Right ventricle myocardium superior (tissue), 1 donor: Measurements from ENCODE around the gene EML4. TPM values are rescaled to one million over a fixed set of nuclear protein-coding genes. Genes with fewer than 3 reads are reported as not detected.
"Not testable (repeated sequence)": the region's sequence is repeated elsewhere in the genome, so short reads cannot be mapped to it uniquely, and the experiment has no call there.

Source experiments
- ATAC-seq: fragments of 200-7000 bp; cut with Tn5 transposase; one replicate; pipeline ENCODE4 v1.9.1; 2020; ENCODE audit warnings: mild to moderate bottlenecking; ENCODE audit not compliant: poor library complexity
- DNase-seq: peaks from one replicate; pipeline ENCODE4 v3.0.0-alpha.2; 2020
- intact Hi-C: fragments of 100-400 bp; cut with DNase I; formaldehyde crosslinking; loops from one replicate; pipeline ENCODE4 v1.11.2; 2022
- long read RNA-seq: library from polyadenylated mRNA; unstranded; transcript quantifications from one replicate; pipeline ENCODE4 v2.0.0, GENCODE V29; 2021
- total RNA-seq: library from RNA; stranded (reverse); fragmentation: NEBNext Ultra II Directional; extraction: Animal tissue kit (Norgen Biotek cat#: 25700); gene quantifications from one replicate; pipeline ENCODE4 v1.2.1, GENCODE V29; 2021
- donor health status: DM: no; HTN: yes; CAD: no; lungs with severe emphysema.

The EML4 gene, protein sequence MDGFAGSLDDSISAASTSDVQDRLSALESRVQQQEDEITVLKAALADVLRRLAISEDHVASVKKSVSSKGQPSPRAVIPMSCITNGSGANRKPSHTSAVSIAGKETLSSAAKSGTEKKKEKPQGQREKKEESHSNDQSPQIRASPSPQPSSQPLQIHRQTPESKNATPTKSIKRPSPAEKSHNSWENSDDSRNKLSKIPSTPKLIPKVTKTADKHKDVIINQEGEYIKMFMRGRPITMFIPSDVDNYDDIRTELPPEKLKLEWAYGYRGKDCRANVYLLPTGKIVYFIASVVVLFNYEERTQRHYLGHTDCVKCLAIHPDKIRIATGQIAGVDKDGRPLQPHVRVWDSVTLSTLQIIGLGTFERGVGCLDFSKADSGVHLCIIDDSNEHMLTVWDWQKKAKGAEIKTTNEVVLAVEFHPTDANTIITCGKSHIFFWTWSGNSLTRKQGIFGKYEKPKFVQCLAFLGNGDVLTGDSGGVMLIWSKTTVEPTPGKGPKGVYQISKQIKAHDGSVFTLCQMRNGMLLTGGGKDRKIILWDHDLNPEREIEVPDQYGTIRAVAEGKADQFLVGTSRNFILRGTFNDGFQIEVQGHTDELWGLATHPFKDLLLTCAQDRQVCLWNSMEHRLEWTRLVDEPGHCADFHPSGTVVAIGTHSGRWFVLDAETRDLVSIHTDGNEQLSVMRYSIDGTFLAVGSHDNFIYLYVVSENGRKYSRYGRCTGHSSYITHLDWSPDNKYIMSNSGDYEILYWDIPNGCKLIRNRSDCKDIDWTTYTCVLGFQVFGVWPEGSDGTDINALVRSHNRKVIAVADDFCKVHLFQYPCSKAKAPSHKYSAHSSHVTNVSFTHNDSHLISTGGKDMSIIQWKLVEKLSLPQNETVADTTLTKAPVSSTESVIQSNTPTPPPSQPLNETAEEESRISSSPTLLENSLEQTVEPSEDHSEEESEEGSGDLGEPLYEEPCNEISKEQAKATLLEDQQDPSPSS
- total RNA-seq, result 4.4 TPM
- long read RNA-seq, full-length matches to known transcripts, result 2 of 3 reads
- long read RNA-seq, partial matches to known transcripts, result 1 of 3 reads
- long read RNA-seq, other reads (novel, unspliced or antisense), result 0 of 3 reads

DNA sequence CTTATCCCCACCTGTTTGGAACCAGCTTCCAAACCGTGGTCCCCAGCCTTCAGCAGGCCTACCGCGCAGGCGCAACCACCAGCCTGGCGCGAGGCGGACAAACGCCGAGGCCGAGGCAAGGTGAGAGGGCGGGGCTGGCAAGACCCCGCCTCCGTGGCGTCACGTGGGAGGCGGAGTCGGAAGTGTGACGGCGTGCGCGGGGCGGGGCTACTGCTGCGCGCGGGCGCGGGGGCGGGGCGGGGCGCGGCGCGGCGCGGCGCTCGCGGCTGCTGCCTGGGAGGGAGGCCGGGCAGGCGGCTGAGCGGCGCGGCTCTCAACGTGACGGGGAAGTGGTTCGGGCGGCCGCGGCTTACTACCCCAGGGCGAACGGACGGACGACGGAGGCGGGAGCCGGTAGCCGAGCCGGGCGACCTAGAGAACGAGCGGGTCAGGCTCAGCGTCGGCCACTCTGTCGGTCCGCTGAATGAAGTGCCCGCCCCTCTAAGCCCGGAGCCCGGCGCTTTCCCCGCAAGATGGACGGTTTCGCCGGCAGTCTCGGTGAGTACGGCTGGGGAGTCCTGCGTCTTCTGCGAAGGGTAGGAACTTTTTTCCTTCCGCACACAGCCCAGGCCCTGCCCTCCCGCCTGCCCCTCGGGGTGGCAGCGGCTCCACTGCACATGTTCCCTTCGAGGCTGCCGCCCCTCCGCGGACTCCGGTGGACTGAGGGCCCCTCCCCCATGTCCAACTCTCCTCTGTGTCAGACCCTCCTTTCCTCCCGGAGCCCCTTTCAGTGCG is at the start of gene EML4:
Gene EML4 (plus strand): TSS at position 254 of the 774 bp plus-strand sequence. CDS start 259 bp downstream, at position 513.
- intact Hi-C loops, result no loop called here
- DNase-seq (peak; percentile 94), ATAC-seq (peak; percentile 98)

DNA sequence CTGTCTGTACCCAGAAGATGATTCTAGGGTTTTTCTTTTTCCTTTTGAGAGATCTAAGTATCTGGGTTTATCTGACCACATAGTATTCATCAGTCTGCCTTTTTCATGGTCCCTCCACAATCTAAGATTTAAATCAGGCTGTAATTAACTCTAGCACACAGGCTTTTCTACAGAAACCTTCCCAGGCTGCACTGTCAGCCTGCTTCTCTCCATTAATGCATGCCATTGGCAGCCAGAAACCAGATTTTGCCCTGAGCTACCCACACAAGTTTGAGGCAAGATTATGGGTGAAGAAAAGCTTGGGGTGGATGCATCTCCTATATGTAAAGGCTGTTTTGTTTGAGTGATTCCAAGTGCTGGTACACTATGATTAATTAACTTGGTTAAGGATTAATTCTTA is 45.7 kb upstream of the EML4 start:
- intact Hi-C loops, result no loop called here

DNA sequence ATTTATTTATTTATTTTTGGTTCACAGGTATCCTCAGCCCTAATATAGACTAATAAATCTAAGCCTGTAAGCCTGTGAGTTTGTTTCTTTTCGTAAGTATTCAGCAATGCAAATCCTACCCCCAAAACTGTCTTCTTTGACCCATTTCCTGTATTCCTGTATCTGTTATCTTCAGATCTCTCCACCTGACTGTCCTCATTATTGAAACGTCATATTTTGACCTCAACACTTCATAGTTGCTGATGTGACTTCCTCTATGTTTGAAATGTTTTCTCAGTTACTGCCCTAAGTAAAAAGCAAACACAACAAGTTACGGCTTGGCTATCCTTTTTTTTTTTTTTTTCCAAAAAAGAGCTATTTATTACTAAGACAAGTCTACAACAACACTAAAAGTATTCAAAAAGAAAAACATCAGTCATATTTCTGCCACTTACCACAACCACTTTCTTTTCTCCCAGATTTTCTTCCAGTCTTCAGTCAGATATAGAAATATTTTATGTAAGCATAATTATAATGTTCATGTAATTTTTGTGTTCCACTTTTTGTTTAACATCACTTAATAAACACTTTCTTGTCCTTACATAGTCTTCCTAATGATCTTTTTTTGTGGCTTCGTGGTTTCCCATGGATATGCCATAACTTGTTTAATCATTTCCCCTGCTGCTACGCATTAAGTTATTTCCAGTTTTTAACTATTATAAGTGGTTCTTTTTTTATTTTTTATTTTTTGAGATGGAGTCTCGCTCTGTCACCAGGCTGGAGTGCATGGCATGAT is 45.0 kb upstream of the EML4 start:
- DNase-seq (no peak), ATAC-seq (no peak)
- intact Hi-C loops, result no loop called here

More for the DNA sequence above, 45.7 kb upstream of the EML4 start:
- DNase-seq (no peak), ATAC-seq (no peak)

DNA sequence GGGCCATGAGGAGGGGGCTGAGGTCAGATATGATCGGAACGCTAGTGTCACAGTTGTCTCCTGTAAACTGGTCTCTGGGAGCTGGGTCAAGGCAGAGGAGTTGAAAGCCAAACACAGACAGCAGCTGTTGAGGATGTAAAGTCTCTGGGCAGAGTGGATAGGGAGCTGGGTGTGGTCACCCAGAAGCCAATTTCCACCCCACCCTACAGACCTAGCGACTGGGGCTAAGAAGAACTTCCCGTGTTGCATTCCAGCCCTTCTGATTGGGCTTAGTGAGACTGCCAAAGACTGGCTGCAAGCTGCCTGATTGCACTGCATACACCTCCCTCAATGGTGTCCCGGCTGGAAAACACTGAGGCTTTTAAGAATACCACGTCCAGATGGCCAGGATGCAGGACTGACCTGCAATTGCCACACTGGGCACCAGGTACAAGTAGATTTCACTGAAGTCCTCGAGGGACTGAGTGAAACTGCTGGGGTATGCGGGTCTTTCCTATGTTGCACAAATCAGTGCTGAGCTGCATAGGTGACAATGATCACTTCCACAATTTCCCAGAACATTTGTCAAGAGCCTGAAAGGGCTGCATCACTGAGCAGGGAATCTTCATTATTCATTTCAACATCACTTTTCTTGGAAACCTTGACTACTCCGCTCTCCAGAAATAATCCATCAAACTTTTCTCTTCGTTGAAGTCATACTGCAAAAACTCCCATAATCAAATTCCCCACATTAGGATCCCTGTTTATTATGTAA is 43.1 kb upstream of the EML4 start:
- no peak for DNase-seq
- intact Hi-C loops, result no loop called here
- peak; percentile 71 for ATAC-seq

DNA sequence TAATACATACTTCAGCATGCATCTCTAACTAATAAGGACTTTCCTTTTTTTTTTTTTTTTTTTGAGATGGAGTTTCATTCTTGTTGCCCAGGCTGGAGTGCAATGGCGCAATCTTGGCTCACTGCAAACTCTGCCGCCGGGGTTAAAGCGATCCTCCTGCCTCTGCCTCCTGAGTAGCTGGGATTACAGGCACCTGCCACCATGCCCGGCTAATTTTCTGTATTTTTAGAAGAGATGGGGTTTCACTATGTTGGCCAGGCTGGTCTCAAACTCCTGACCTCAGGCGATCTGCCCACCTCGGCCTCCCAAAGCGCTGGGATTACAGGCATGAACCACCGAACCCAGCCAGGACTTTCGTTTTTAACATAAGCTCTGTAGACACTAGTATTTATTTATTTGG is 42.3 kb upstream of the EML4 start:
- intact Hi-C loops, ATAC-seq, DNase-seq: not testable (repeated sequence)

DNA sequence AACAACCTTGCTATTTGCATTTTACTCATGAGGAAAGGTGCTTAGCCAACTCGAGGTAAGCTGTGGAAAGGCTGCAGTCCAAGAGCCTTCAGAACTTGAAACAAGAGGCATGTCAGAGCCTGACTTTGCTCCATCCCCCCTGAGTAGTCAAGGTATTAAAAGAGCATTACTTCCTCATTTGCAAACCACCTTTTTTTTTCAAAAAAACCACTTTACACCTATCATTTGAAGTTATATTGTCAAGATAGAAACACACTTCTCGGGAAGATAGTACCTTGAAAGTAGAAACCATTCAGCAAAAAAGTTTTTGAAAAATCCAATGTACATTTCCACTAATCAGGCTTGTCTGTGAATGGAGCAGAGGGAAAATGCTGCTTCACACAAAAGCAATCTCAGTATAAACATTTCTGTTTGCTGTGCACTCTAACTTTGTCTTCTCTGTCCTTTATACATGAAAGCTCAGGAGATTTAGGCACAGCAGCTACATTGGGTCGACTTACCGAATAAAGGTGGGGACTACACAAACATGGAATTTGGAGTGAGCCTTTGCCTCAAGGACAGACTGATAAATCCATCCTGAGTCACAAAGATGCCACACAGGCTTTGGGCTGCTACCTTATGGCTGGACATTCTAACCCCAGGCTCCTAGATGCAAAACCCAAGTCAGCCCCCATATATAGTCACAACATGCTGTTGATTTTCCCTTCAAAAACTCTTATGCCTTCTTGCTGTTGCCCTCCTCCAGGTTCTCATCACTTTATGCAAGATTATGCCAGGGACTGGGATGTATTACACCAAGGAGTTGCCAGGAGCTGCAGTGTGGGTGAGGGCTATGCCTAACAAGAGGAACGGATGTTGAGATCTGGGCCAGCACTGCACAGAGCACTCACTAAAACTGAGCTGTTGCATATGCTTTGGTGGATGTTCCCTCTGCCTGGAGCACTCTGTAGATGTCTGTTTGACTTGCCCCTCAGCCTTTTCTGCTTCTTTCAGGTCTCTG is 41.4 kb upstream of the EML4 start:
- intact Hi-C loops, result no loop called here
- ATAC-seq, result no peak
- no peak for DNase-seq

DNA sequence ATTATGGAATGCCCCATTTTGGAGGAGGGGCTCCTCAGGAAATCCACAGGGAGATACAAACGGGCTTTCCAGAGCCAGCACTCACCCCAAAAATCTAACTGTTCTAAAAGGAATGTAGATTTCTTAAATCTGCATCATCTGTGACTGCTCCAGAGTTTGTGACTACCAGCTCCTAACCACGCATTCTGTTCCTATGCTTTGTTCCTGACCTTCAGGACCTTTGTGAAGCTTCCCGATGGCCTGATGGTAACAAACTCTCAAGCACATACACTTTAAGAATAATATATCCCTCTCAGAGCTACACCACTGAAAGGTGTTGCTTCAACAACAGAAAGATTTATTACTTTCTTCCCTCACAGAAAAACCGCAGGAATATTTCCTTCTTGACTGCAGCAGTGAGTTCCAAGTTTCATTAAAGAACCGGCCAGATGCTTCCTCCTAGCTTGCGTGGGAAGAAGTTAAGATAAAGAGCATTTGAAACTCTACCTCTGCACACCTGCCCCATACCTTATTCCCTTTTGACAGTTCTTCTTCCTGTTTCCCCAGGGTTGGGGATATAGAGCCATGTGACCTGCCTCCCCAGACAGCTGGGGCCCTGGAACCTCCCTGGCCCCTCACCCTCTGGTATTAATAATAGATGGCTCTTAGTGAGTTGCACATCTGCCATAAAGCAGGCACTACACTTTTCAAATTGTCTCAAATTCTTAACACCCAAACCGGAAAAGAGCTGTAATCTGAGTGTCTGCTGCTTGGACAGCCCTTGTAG is 40.2 kb upstream of the EML4 start:
- DNase-seq, result no peak
- no peak for ATAC-seq
- intact Hi-C loops, result no loop called here

DNA sequence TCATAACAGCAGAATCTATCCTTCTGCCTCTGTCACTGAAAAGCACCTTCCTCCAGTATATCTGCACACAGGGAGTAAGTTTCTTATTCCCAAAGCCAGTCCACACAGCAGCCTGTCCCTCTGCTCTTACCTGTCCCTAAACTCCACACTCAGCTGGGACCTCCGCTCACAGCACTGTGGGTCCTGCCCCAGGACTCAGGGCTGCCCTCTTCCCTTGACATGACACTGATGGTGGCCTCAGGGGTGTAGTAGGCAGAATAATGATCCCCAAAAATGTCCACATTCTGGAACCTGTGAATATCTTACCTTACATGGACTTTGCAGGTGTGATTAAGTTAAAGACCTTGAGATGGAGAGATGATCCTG is 39.7 kb upstream of the EML4 start:
- ATAC-seq (no peak), DNase-seq (no peak)
- intact Hi-C loops, result no loop called here

DNA sequence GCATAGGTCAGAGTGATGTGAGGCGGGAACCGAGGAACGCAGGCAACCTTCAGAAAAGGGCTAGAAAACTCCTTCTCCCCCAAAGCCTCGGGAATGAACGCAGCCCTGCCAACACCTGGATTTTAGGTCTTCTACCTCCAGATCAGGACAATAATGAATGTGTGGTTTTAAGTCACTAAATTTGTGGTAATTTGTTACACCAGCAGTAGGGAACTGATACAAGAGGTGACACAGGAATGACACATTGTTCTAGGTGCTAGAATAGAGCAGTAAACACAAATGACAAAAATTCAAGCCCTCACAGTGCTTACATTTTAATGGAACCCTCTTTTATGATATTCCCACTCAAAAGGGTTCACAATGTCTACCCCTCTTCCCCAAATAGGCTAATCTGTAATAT is 39.2 kb upstream of the EML4 start:
- DNase-seq (no peak), ATAC-seq (no peak)
- intact Hi-C loops, result no loop called here

DNA sequence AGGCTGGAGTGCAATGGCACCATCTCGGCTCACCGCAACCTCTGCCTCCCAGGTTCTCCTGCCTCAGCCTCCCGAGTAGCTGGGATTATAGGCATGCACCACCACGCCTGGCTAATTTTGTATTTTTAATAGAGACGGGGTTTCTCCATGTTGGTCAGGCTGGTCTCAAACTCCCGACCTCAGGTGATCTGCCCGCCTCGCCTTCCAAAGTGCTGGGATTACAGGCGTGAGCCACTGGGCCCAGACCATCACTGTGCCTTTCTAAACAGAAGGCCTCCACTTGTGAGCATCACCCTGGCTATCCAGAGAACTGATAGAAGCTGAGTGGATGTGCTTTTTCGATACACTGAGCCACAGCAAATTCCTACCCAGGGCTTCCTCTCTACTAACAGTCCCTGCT is 38.3 kb upstream of the EML4 start:
- ATAC-seq, intact Hi-C loops, DNase-seq: not testable (repeated sequence)

DNA sequence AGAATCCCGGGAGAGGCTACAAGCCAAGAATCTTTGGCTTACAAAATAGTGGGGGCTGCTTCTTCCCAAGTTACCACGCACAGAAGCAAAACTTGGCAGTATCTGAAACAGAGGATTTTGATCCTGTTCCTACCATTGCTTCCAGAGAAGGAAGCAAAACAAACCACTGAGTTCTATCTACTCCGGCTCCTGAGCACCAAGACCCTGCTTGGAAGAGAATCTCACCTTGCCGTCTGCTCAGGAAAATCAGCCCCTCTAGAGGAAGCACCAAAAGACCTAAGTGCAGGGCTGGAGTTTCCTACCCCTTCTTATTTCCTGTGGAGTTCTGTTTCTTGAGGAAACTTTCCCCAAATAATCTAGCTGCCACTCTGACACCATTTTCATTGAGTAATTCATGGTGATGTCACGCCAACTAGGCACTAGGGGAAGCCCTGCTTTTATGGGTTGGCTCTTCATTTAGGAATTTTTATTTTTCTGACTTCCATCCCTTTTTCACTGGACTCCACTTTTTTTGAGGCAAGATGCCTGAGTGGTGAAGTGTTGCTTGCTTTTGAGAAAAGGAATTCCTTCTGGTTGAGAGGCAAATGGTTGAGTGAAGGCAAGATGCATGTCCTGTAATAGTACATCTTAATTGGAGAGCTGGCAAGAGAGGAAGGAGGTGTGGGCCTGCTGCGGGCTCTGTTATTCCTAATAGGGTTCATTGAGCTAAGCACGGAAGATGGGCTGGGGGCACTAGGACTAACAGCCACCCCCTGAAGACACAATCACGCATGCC is 36.8 kb upstream of the EML4 start:
- peak; percentile 24 for ATAC-seq
- DNase-seq, result no peak
- intact Hi-C loops, result no loop called here

DNA sequence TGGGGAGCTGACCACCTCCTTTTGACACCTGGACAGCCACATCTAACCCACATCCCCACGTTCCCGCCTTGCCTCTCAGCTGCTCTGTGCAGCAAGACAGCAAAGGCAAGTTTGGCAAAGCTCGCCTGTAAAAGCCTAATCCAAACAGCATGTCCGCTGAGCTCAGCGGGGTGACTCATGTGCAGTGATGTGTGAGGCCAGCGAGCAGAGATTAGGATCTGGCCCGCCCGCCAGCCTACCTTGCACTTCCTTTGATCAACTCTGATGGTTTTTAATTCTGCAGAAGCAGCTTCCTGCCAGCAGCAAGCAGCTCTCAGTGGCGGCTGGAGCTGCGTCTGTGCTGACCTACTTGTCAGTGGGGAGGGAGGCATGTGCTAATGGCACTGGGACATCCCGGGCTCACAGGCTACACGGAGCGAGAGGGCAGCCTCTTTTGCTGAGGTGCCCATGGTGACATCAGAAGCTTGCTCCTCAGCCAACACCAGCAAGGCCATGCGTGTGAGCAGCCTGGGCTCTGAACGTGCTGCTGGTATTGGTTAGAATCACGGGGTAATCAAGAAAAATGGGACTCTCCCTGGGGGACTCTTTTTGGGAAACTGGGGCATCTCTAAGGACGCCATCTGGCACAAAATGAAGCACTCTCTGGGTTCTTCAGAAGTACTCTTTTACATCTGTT is 36.0 kb upstream of the EML4 start:
- ATAC-seq, result peak; percentile 89
- intact Hi-C loops, result no loop called here
- peak; percentile 87 for DNase-seq

DNA sequence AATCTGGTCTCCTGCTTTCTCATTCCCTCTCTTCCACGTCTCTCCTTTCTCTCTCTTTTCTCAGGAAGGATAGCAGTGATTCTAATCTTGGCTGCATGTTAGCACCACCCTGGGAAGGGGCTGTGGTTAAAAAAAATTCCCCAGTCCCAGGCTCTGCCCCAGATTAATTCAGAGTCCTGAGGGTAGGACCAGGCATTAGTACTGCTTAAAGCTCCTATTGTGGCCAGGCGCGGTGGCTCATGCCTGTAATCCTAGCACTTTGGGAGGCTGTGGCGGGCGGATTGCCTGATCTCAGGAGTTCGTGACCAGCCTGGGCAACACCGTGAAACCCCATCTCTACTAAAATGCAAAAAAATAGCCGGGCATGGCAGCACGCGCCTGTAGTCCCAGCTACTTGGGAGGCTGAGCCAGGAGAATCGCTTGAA is 35.4 kb upstream of the EML4 start:
- no peak for DNase-seq
- intact Hi-C loops, result no loop called here
- ATAC-seq, result no peak

DNA sequence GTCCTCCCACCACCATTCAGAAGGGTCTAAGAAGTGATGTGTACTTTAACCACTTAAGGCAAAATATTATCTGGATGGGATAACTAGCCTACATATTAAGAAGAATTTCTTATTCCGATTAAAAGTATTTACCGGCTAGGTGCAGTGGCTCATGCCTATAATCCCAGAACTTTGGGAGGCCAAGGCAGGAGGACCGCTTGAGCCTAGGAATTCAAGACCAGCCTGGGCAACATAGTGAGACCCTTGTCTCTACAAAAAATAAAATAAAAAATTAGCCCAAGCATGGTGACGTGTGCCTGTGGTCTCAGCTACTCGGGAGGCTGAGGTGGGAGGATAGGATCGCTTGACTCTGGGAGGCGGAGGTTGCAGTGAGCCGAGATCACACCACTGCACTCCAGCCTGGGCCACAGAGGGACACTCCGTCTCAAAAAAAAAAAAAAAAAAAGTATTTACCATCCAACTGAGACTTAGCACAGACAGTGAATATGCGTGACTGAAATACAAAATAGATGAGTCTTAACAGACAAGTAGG is 34.7 kb upstream of the EML4 start:
- intact Hi-C loops, ATAC-seq, DNase-seq: not testable (repeated sequence)
